Dermis blood vessel endothelial cell (primary cell): ENCODE data around the gene TMEM182. TPM values are rescaled to one million over a fixed set of nuclear protein-coding genes. Genes with fewer than 3 reads are reported as not detected.

Source experiments
- DNase-seq: peaks from one replicate; pipeline ENCODE4 v3.0.0; 2010
- total RNA-seq: library from RNA; depleted of rRNA; stranded (reverse); fragments of >200 nt; gene quantifications from 2 replicates; pipeline ENCODE4 v1.2.3, GENCODE V29; 2014

TMEM182 gene
- 0.51 and 1.3 TPM in 2 replicates for total RNA-seq

DNA sequence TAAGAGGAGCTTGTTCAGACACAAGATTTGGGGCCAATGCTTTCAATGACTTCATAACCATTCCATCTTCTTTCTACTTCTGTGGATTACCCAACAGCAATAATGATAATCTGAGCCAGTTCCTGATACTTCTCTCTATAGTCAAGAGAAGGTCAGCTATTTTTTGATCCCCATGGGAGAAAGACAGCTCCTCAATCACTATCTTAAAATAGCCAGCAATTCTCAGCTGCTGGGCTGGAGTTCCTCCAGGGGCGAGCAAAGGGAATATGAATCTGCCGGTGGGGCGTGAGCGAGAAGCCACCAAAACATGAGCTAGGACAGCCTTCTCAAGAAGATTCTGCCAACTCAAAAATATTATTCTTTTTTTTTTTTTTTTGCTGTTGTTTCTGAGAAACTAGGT is at the start of gene TMEM182:
Gene TMEM182, plus strand, starts transcription at position 269 of the 400 bp plus-strand sequence. CDS start 187 bp downstream, outside the sequence.
- no peak for DNase-seq

- DNase-seq = no peak
Observed at GRCh38 chr2:102717308-102718018, 44.4 kb upstream of the TMEM182 start.

GRCh38 chr2:102718387-102719316 is 43.2 kb upstream of the TMEM182 start:
- no peak for DNase-seq

GRCh38 chr2:102724016-102724490 is 37.8 kb upstream of the TMEM182 start:
- DNase-seq = no peak

DNA sequence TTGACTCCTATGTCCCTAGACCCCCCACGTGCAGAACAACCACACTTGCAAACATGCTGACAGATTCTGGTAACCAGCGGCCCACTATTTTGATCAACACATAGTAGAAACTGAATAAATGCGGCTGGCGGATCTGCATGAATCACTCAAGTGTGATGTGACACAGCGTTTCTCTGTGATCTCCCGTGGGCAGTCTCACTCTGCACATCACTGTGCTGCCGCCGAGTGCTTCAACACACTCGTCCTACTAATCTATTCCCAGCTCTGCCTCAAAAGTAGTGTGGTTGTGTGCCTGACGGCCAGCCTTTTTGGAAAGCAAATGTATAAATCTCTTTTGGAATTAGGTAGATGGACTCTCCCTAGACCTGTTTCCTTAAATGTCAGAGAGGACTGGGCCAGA is 37.3 kb upstream of the TMEM182 start:
- no peak for DNase-seq

GRCh38 chr2:102726128-102727087 is 35.4 kb upstream of the TMEM182 start:
- DNase-seq = no peak

GRCh38 chr2:102735416-102736109 is 26.3 kb upstream of the TMEM182 start:
- peak; percentile 6 for DNase-seq

- no peak for DNase-seq
Observed at GRCh38 chr2:102736110-102736409, 25.8 kb upstream of the TMEM182 start.

- peak; percentile 76 for DNase-seq
Observed at GRCh38 chr2:102736410-102737409, 25.1 kb upstream of the TMEM182 start.

DNA sequence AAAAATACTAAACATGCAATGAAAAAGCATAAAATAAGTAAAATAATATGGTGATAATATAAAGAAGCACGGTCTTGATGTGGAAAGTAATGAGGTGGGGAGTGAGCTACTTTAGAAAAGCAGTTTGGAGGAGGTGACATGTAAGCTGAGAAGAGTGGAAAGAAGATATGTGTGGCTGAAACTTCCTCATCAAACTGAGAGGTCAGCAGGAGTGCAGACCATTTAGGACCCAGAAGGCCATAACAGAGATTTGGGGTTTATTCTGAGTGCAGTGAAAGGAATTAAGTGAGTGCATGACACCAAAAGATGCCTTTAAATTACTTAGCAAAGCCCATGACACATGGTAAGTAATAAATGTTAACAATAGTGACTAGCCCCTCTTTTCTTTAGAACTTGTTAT is 24.4 kb upstream of the TMEM182 start:
- no peak for DNase-seq

GRCh38 chr2:102743259-102743658 is 18.6 kb upstream of the TMEM182 start:
- no peak for DNase-seq

DNA sequence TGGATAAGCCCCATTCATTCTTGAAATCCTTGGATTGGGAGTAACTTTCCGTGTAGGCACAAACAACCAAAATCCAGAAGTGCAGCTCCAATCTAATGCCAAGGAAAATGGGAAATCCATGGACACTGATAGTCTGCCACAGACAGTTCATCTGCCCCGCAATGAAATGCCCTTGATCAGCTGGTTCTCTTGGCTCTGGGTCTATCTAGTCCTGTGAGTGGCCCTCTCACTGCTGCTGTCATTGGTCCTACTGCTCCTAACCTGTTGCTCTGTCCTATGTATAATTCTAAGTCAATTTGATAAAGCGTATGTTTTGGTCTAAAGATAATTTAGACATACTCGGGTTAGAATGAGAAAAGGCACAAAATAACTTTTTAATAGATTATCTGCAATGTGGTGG is 13.7 kb upstream of the TMEM182 start:
- no peak for DNase-seq

DNA sequence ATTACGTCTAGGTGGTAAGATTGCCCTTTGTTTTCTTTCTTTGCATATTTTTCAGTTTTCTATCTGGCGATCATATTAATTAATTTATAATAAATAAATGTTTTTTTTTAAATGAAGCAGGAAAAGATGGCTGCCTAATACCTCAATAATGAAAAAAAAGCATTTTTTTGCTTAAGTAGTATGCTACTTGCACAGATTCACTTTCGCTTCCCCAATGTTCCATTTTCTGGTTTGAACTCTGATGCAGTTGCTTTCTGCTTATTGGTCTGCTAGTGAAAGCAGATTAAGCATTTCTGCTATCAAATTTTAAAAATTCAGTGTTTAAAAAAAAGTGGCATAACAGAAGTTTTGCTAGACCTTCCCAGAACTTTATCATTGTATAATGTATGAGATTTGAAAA is 11.9 kb upstream of the TMEM182 start:
- no peak for DNase-seq

DNA sequence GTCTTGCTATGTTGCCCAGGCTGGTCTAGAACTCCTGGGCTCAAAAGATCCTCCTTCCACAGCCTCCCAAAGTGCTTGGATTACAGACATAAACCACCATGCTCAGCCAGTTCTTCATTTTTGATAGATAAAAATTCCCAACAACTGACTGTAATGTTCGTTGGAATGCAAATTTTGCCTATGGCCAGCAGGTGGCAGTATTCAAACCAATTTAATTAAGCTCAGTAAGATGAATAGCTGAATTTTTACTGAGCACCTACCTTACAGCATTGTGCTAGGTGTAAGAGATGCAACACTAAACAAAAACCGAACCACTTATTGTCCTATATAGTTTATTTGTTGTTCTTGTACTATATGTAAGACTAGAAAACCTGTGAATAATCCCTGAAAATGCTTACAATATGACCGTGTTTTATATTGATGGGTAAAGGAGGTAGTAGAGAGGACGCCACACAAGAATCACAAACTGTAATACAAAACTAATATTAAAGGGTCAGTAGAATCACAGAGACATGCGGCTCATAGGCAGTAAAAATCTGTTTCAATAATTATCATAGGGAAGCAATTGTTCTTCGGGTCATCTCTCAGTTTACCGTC is 8.2 kb upstream of the TMEM182 start:
- peak; percentile 68 for DNase-seq

- no peak for DNase-seq
Observed at GRCh38 chr2:102754456-102755145, 7.2 kb upstream of the TMEM182 start.

GRCh38 chr2:102755284-102755683 is 6.5 kb upstream of the TMEM182 start:
- peak; percentile 11 for DNase-seq

DNA sequence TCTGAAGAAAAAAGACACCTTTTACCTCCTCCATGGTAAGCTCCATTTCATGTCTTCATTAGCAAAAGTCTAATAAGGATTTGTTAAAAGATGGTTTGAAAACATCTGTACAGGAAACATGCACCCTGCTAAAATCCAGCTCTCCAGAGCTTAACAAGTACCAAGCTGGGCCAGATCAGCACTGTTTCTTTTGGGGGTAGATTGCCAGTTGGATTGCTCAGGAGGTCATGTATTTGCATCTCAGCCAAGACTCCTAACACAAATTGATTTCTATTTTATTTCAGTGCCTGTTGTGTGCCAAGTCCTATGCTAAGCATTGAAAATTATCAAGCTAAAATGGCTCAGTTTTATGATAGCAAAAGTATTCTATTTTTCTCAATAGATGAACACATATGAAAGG is 3.4 kb upstream of the TMEM182 start:
- no peak for DNase-seq

DNA sequence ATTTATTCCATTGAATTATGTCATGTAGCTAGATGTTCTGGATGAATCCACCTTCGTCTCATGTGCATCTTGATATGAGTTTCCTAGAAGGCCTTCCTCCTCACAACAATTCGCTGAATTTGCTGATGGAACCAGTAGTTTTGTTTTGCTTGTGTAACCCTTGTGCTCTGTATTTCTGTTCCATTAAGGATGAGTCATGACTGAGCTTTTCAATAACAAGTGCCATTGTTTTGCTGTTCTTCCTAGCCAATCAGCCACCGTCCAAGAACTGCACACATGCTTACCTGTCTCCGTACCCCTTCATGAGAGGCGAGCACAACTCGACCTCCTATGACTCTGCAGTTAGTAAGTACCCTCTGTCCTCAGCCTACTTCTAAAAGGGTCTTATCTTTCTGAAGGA is 2.3 kb downstream of the TMEM182 start:
- DNase-seq = peak; percentile 41

- DNase-seq = no peak
Observed at GRCh38 chr2:102765061-102765460, 3.2 kb downstream of the TMEM182 start.

- DNase-seq = no peak
Observed at GRCh38 chr2:102768253-102768652, 6.4 kb downstream of the TMEM182 start.
